Activated T-cell treated with anti-CD3 and anti-CD28 coated beads for 24 hours (primary cell): ENCODE results near the gene SPATA31A1.
"Not testable (repeated sequence)": the region's sequence is repeated elsewhere in the genome, so short reads cannot be mapped to it uniquely, and the experiment has no call there.

Experiments
- DNase-seq: peaks from one replicate; pipeline ENCODE4 v3.0.0-alpha.2; 2020; ENCODE audit warnings: low read depth

Gene SPATA31A1

GRCh38 chr9:39355369-39355768, at the start of gene SPATA31A1:
SPATA31A1 (plus strand) TSS chr9:39355669; CDS start chr9:39355731, 62 bp downstream.
- DNase-seq: not testable (repeated sequence)

GRCh38 chr9:39407261-39408204, 52.1 kb downstream of the SPATA31A1 start:
- not testable (repeated sequence) for DNase-seq

GRCh38 chr9:39411254-39411940, 55.9 kb downstream of the SPATA31A1 start:
- DNase-seq: not testable (repeated sequence)
